Measurements from ENCODE around the gene POLR3F.

GRCh38 chr20:18481596-18481995 lies 14.4 kb downstream of the POLR3F start:
- TF ChIP-seq CTCF (IDR thresholded peaks at IDR 0.05; ENCODE audit: insufficient read depth, low read length, poor library complexity, severe bottlenecking): no peak
- TF ChIP-seq EZH2phosphoT487 (conservative IDR thresholded peaks at IDR 0.05; ENCODE audit: low read length): no peak
